Smooth muscle cell of the umbilical artery (primary cell): ENCODE results near the gene LRRC31. TPM values are rescaled to one million over a fixed set of nuclear protein-coding genes. Genes with fewer than 3 reads are reported as not detected.

Source experiments
- total RNA-seq: library from RNA; depleted of rRNA; stranded (reverse); fragments of >200 nt; gene quantifications from 2 replicates; pipeline ENCODE4 v1.2.3, GENCODE V29; 2014

The LRRC31 gene
- not detected in 2 replicates for total RNA-seq

GRCh38 chr3:169869484-169870220 lies at the start of gene LRRC31:
TSS of gene LRRC31 (minus strand) at chr3:169869935. CDS start at chr3:169869807, 128 bp downstream.

GRCh38 chr3:169911272-169911671 lies 41.5 kb upstream of the LRRC31 start, which contains the start of gene SAMD7:
TSS of gene SAMD7 (plus strand) at chr3:169911572. CDS start at chr3:169919499, 7,927 bp downstream.

GRCh38 chr3:169812332-169813235 lies 57.2 kb downstream of the LRRC31 start, which contains the start of the genes LRRC34 and LRRIQ4:
TSS of gene LRRC34 (minus strand) at chr3:169812904. CDS start at chr3:169812548, 356 bp downstream.
TSS of gene LRRIQ4 (plus strand) at chr3:169812870. CDS start at chr3:169821922, 9,052 bp downstream.

Other genes with a start within 250 kb of the LRRC31 start
- 22.6 and 49.5 TPM in 2 replicates for gene MECOM, start 206.2 kb downstream of the LRRC31 start, total RNA-seq
- gene TERC, start 104.9 kb downstream of the LRRC31 start, total RNA-seq, result 21.7 and 295 TPM in 2 replicates
- 3.4 and 4.8 TPM in 2 replicates for gene ACTRT3, start 100.4 kb downstream of the LRRC31 start, total RNA-seq
- 20.4 and 27.3 TPM in 2 replicates for gene MYNN, start 96.5 kb downstream of the LRRC31 start, total RNA-seq
- gene LRRIQ4, start 57.1 kb downstream of the LRRC31 start, total RNA-seq, result not detected in 2 replicates
- 0.59 and 1.8 TPM in 2 replicates for gene LRRC34, start 57.0 kb downstream of the LRRC31 start, total RNA-seq
- not detected in 2 replicates for gene SAMD7, start 41.6 kb upstream of the LRRC31 start, total RNA-seq
- gene SEC62, start 96.9 kb upstream of the LRRC31 start, total RNA-seq, result 48.7 and 66.2 TPM in 2 replicates
- 0.23 TPM in 1 of 2 replicates, not detected in the other for gene GPR160, start 168.1 kb upstream of the LRRC31 start, total RNA-seq